T47D (cell line): ENCODE data around the gene DBNDD1.
A peak's percentile ranks its signal among the peaks of the same experiment; 100 is the strongest.
"Not testable (repeated sequence)": the region's sequence is repeated elsewhere in the genome, so short reads cannot be mapped to it uniquely, and the experiment has no call there.

Experiments
- DNase-seq, 2 experiments: peaks; one replicate each; pipeline versions ENCODE4 v3.0.0 to v3.0.0-alpha.2; 2011 to 2012; ENCODE audit warnings: low read depth in 1 of 2, low spot score in 1 of 2
- JUND ChIP-seq: IDR thresholded peaks from 2 replicates; pipeline ENCODE4 v1.6.1; 2012; ENCODE audit warnings: low read depth
- in situ Hi-C: cut with HindIII; loops from 2 replicates; pipeline ENCODE4 v1.10.0; 2016; ENCODE audit warnings: low sequenced_read_pairs, low pct_unique_long_range_greater_than_20kb

DBNDD1 gene

DNA sequence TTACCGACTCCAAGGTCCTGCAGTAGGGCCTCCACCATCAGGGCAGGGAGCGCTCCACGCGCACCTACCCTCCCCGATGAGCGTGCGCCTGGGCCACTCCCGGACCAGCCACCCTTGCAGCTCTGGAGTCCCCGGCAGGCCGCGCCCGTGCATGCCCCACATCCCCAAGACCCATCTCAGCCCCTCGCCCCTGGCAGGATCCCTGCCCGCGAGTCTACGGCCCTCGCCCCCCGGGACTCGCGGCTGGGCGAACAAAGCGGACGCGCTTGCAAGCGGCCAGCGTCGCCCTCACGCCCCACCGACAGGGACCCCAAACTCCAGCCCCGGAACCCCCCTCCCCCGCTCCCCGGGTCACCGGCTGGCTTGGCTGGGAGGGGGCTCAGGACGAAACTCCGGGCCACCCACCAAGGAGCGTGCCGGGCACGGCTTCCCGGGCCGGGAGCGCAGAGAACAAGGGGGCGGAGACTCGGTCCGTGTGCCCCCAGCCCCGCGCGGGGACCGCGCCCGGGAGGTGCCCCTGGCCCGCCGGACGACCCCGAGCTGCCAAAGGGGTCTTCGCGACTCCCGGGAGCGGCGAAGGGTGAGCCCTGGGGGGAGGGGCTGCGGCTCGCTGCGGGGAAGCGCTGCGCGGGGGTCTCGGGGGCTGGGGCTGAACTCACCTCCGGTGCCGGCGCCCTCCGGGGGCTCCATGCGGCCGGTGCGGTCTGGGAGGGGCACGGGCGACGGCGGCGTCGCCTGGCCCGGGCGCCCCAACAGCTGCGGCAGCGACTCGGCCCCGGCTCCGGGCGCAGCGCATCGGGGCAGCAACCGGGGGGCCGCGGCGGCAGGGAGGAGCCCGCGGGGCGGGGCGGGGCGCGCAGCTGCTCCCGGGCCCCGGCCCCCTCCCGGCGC is at the start of gene DBNDD1:
Gene DBNDD1 (minus strand): TSS at position 805 of the 891 bp plus-strand sequence. CDS start 115 bp downstream, at position 690.
- no peak for TF ChIP-seq JUND
- peak in 1 of 2 experiments; percentile 57 for DNase-seq
- in situ Hi-C loops: no loop called here

GRCh38 chr16:90061437-90061836 is 42.2 kb upstream of the DBNDD1 start:
- no peak for TF ChIP-seq JUND
- DNase-seq: no peak
- in situ Hi-C loops: no loop called here

GRCh38 chr16:90057738-90058173 is 38.5 kb upstream of the DBNDD1 start:
- DNase-seq: no peak
- in situ Hi-C loops: no loop called here
- TF ChIP-seq JUND: no peak

GRCh38 chr16:90056521-90056920 is 37.3 kb upstream of the DBNDD1 start:
- in situ Hi-C loops, DNase-seq: not testable (repeated sequence)

- no peak for DNase-seq
- in situ Hi-C loops: no loop called here
- TF ChIP-seq JUND: no peak
These were observed 36.1 kb upstream of the DBNDD1 start for GRCh38 chr16:90055371-90055770.

- DNase-seq: no peak
- TF ChIP-seq JUND: no peak
- in situ Hi-C loops: no loop called here
These were observed 35.3 kb upstream of the DBNDD1 start for GRCh38 chr16:90054554-90054953.

DNA sequence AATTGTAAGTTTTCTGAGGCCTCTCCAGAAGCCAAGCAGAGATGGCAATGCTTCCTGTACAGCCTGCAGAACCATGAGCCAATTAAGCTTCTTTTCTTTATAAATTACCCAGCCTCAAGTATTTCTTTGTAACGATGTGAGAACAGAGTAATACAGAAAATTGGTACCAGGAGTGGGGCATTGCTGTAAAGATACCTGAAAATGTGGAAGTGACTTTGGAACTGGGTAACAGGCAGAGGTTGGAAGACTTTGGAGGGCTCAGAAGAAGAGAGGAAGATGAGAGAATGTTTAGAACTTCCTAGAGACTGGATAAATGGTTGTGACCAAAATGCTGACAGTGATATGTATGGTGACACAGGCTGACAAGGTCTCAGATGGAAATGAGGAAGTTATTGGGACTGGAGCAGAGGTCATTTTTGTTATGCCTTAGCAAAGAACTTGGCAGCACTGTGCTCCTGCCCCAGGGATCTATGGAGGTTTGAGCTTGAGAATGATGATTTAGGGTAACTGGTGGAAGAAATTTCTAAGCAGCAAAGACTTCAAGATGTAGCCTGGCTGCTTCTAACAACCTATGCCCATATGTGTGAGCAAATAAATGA is 34.7 kb upstream of the DBNDD1 start:
- in situ Hi-C loops: no loop called here
- DNase-seq: no peak
- no peak for TF ChIP-seq JUND

DNA sequence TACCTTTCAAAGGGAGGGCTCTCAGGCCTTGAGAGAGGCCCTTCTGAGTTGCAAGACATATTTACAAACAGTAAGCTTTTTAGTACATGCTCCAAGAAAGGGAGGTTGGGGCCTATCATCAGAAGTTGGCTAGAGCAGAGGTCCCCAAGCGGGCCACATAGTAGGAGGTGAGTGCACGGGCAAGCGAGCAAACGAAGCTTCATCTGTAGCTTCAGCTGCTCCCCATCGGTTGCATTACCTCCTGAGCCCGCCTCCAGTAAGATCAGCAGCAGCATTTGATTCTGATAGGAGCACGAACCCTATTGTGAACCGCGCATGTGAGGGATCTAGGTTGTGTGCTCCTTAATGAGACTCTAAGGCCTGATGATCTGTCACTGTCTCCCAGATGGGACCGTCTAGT is 31.7 kb upstream of the DBNDD1 start:
- in situ Hi-C loops: no loop called here
- no peak for TF ChIP-seq JUND
- DNase-seq: no peak

- in situ Hi-C loops: no loop called here
- no peak for DNase-seq
- no peak for TF ChIP-seq JUND
These were observed 29.6 kb upstream of the DBNDD1 start for GRCh38 chr16:90048737-90049330.

- DNase-seq: no peak
- no peak for TF ChIP-seq JUND
- in situ Hi-C loops: no loop called here
These were observed 29.1 kb upstream of the DBNDD1 start for GRCh38 chr16:90048347-90048722.

DNA sequence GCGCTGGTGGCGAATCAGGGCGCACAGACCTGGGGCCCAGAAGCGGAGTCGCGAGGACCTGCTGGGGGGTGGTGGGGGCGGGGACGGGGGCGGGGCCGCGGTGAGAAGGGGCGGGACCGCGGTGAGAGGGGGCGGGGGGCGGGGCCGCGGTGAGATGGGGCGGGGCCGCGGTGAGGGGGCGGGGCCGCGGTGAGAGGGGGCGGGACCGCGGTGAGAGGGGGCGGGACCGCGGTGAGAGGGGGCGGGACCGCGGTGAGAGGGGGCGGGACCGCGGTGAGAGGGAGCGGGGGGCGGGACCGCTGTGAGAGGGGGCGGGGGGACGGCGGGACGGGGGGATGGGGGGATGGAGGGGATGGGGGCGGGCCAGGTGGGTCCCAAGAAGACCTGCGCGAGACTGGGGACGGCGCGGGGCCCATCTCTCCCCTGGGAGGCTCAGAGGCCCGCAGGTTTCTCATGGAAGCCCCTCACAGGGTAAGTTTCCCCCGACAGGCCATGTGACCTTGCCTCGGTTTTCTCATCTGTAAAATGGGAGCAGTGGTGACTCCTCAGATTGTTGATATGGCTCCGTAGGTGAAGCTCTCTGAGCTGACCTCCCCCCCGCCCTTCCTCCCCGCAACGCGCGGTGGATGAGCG is 28.6 kb upstream of the DBNDD1 start:
- no peak for TF ChIP-seq JUND
- in situ Hi-C loops: no loop called here
- peak in 1 of 2 experiments; percentile 60 for DNase-seq

- in situ Hi-C loops: no loop called here
- peak in 1 of 2 experiments; percentile 60 for DNase-seq
- no peak for TF ChIP-seq JUND
These were observed 27.9 kb upstream of the DBNDD1 start for GRCh38 chr16:90046971-90047713.
